Measurements from ENCODE around the gene HPCAL4.

DNA sequence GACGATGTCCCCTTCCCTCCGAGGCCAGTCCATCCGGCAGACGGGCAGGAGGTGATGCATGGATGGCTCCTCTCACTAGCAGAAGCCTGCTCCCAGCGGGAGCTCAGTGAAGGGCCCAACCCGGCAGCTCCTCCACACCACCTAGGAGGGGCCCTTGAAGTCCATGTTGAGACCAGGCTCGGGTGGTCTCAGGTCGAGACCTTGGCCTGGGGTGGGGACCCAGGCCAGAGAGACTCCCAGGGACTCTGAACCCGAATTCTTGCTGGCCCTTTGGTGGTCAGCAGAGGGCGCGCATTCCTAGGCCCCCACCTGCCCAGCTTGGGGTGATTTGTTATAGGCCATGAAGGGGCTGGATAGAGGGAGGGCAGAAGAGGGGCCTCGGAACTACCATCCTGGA lies 18.7 kb downstream of the HPCAL4 start:
- TF ChIP-seq EZH2 (IDR thresholded peaks at IDR 0.05; ENCODE audit: insufficient read depth, low read length): peak; percentile 21
- TF ChIP-seq, protein P1, sequence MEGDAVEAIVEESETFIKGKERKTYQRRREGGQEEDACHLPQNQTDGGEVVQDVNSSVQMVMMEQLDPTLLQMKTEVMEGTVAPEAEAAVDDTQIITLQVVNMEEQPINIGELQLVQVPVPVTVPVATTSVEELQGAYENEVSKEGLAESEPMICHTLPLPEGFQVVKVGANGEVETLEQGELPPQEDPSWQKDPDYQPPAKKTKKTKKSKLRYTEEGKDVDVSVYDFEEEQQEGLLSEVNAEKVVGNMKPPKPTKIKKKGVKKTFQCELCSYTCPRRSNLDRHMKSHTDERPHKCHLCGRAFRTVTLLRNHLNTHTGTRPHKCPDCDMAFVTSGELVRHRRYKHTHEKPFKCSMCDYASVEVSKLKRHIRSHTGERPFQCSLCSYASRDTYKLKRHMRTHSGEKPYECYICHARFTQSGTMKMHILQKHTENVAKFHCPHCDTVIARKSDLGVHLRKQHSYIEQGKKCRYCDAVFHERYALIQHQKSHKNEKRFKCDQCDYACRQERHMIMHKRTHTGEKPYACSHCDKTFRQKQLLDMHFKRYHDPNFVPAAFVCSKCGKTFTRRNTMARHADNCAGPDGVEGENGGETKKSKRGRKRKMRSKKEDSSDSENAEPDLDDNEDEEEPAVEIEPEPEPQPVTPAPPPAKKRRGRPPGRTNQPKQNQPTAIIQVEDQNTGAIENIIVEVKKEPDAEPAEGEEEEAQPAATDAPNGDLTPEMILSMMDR (IDR thresholded peaks at IDR 0.05; ENCODE audit: insufficient read depth, low read depth, low read length): peak; percentile 30

Data from astrocyte (in vitro differentiated cells and primary cell).